GM20000 (cell line): ENCODE data around the gene DNAJC25.
"Not testable (repeated sequence)": the region's sequence is repeated elsewhere in the genome, so short reads cannot be mapped to it uniquely, and the experiment has no call there.

Experiments
- DNase-seq: peaks from one replicate; pipeline ENCODE4 v3.0.0; 2012; ENCODE audit warnings: low spot score
- CTCF ChIP-seq: IDR thresholded peaks from 2 replicates; pipeline ENCODE4 v1.5.1; 2012; ENCODE audit warnings: mild to moderate bottlenecking, control low read depth; ENCODE audit errors: extremely low read depth, missing control alignments

Gene DNAJC25

DNA sequence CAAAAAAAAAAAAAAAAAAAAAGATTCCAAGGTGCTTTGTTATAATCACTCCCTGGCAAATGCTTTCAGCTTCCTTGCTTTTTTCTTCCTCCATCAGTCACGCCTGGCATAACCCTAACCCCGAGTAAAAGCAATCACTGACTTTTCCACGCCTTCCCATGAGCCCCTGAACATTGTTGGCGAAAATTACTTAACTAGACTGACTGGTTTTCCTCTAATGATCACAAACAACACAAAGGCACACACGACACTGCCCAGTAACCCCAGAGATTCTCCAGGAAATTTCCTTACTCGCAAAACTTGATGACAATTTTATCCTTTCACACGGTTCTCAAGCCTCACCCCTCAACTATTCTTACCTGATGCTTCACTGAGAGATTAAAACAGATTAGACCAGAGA lies 20.3 kb upstream of the DNAJC25 start:
- no peak for TF ChIP-seq CTCF

DNA sequence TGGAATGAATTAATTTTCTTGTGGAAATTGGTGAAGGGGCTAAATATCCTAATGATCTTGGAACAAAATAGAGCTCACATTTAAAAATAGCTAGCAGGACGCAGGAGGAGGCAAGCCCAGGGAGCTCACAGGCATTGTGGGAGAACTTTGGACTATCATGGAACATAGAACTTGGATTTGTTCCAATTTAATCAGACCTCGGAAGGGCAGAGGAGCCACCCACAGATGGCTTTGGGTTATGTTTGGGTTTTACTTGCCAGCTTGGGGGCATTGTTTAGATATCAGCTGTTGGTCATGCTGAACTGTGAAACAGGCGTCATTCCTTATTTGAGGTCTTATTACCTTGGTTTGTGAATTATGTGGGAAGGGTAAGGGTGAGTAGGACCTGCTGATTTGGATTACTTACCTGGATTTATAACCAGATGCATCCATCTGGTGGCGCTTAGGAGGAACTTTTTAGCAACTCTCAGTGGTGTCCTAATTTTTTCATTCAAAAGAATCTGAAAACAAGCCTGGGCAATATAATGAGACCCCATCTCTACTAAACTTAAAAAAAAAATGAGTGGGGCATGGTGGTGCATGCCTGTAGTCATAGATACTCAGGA lies 17.6 kb upstream of the DNAJC25 start:
- DNase-seq, result no peak
- no peak for TF ChIP-seq CTCF

More for the DNA sequence above, 20.3 kb upstream of the DNAJC25 start:
- DNase-seq, result no peak

DNA sequence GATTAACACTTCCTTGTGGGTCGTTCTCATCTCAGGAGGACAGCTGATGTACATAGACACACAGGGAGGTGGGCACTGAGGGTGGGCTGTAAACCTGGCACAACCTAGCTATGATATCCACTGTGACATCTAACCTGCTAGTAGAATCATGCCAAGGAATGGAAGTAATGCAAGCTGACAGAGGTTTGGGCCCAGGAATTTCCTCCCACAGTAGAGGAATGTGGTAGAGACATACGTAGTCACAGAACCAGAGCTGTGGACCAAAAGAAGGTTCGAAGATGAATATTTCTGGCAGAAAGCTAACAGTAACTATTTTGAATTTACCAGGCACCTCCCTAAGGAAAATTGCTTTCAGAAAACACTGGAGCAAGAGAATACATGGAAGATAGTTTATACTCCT lies 15.2 kb upstream of the DNAJC25 start:
- no peak for TF ChIP-seq CTCF
- no peak for DNase-seq

GRCh38 chr9:111617349-111617748 lies 13.8 kb upstream of the DNAJC25 start:
- not testable (repeated sequence) for DNase-seq

DNA sequence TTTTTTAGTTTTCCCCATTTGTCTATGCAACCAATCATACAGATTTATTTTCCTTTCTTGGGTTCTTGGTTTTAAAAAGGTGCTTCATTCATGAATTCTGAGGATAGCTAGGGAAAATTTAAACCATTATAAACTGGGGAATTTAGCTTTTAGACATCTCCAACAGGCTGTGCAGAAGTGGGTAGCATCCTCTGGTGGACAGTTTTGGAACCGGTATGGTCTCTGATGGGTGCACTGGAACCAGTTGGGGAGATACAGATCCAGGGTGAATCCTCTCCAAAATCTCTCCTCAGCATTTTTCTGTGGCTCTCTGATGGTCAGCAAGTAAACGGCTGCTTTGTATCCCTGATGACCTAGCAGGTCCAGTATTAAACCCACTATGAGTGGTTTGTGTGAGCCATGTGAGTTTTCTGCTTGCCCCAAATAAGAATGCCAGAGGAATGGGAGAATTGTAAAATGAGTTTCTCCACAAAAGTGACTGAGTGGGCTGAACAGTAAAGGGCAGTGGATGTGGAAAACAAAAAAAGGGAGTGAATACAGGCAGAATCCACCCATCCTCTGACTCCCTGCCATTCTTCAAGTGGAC lies 9.1 kb upstream of the DNAJC25 start:
- TF ChIP-seq CTCF, result peak; percentile 38
- DNase-seq, result peak; percentile 68

GRCh38 chr9:111622626-111623025 lies 8.5 kb upstream of the DNAJC25 start:
- TF ChIP-seq CTCF, result no peak
- DNase-seq, result no peak

GRCh38 chr9:111627260-111627963 lies 3.7 kb upstream of the DNAJC25 start:
- no peak for DNase-seq
- no peak for TF ChIP-seq CTCF

DNA sequence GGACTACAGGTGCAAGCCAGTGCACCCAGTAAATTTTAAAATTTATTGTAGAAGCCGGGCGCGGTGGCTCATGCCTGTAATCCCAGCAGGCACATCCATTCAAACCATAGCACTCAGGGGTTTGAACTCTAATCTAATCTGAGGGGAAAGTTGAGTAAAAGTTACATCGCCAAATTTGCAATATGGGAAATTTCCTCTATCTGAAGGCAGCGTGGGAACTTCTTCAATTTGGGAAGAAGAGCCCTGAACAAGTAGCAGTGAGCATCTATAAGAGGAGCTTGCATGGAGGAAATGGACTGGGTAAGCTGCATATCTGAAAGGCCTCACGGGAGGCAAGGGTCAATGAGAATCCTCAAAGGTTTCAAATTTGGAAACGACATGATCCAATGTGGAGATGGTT lies 2.7 kb upstream of the DNAJC25 start:
- TF ChIP-seq CTCF, result no peak

More for the DNA sequence above, 2.7 kb upstream of the DNAJC25 start:
- no peak for DNase-seq
